K562 (cell line): ENCODE measurements around the gene MBOAT7. TPM values are rescaled to one million over a fixed set of nuclear protein-coding genes. Genes with fewer than 3 reads are reported as not detected.

Source experiments
- ARID4B ChIP-seq: sonication (generic); formaldehyde crosslinking; IDR thresholded peaks from 2 replicates; pipeline ENCODE4 v1.8.0; 2022; ENCODE audit warnings: mild to moderate bottlenecking, missing genetic modification reagents
- IRF1 ChIP-seq: sonication (generic); formaldehyde crosslinking; IDR thresholded peaks from 2 replicates; pipeline ENCODE4 v1.8.0; 2022; ENCODE audit warnings: missing genetic modification reagents, mild to moderate bottlenecking, borderline replicate concordance
- POLR2A ChIP-seq: fragments of 450-650 bp; conservative IDR thresholded peaks from 2 replicates; pipeline ENCODE4 v1.6.1; 2016
- SMAD1 ChIP-seq: fragments of 150-350 bp; IDR thresholded peaks from 2 replicates; pipeline ENCODE4 v1.6.1; 2014; ENCODE audit warnings: low read length, low read depth; ENCODE audit not compliant: partially characterized antibody
- SMARCA5 ChIP-seq: fragments of 450-650 bp; IDR thresholded peaks from 2 replicates; pipeline ENCODE4 v1.6.1; 2016
- ZNF23 ChIP-seq: fragments of 250-450 bp; sonication (Bioruptor Pico); IDR thresholded peaks from 2 replicates; pipeline ENCODE4 v1.4.0; 2020; ENCODE audit warnings: mild to moderate bottlenecking
- ZNF407 ChIP-seq: fragments of 450-650 bp; IDR thresholded peaks from 2 replicates; pipeline ENCODE4 v1.6.1; 2016; ENCODE audit warnings: low read depth
- ZNF592 ChIP-seq: fragments of 450-650 bp; IDR thresholded peaks from 2 replicates; pipeline ENCODE4 v1.6.1; 2017; ENCODE audit warnings: antibody characterized with exemption, mild to moderate bottlenecking
- polyA plus RNA-seq, 8 experiments: library from polyadenylated mRNA; depleted of rRNA in 4 of 8; stranded (reverse) in 5 of 8; unstranded in 3 of 8; fragments of >200 nt; fragmentation: Nextera tagmentation in 2 of 8; fragmentation: Illumina TruSeq in 1 of 8; extraction: Ambion mirVana in 2 of 8; extraction: Trizol in 1 of 8; gene quantifications; 2 replicates each; pipeline versions ENCODE4 v1.2.1 to v1.2.3, GENCODE V29; 2011 to 2014; ENCODE audit warnings: inconsistent platforms in 1 of 8, missing spikeins in 1 of 8
- total RNA-seq, 7 experiments: library from RNA; depleted of rRNA in 6 of 7; stranded (reverse); fragments of >200 nt in 6 of 7; fragmentation: Illumina TruSeq in 2 of 7; extraction: Trizol in 2 of 7; gene quantifications; 2 replicates each; pipeline versions ENCODE4 v1.2.1 to v1.2.3, GENCODE V29; 2011 to 2021; ENCODE audit warnings: low replicate concordance in 1 of 7

MBOAT7 gene
- total and polyA plus RNA-seq, 9 of the 15 experiments (the other 6 are each of a cell fraction or from before 2014, with no cell fraction given) = 1.4 to 153 (median 56.1) TPM

- TF ChIP-seq ZNF592 (no peak), ZNF23 (CRISPR knock-in tag) (no peak), IRF1 (CRISPR knock-in tag) (no peak), ZNF407 (no peak), POLR2A (no peak), SMAD1 (no peak), SMARCA5 (no peak), ARID4B (CRISPR knock-in tag) (no peak)
Observed at GRCh38 chr19:54231077-54231931, 41.9 kb upstream of the MBOAT7 start (continued).
